Measurements from ENCODE around the gene MYO5B.

MYO5B gene

GRCh38 chr18:50094221-50094773 lies 100.7 kb downstream of the MYO5B start:
- Histone ChIP-seq H3K79me1 (ENCODE audit: low read depth, low read length) (no peaks in the 10 kb centered on the region), H4K8ac (ENCODE audit: low read depth, low read length) (no peak overlapping the region), H2BK12ac (ENCODE audit: low read length) (no peak overlapping the region), H3K4me3 (ENCODE audit: low read length in 2 of 2) (no peak overlapping the region), H3K9me3 (replicated peaks in 1 of 2; ENCODE audit: control insufficient read depth in 2 of 2, insufficient read depth in 1 of 2, low read depth in 1 of 2, low read length in 2 of 2) (no peaks in the 10 kb centered on the region), H3K14ac (ENCODE audit: low read length) (no peak overlapping the region), H2BK5ac (ENCODE audit: low read length) (no peak overlapping the region), H3K36me3 (replicated peaks in 1 of 2; ENCODE audit: control insufficient read depth in 2 of 2, insufficient read depth in 2 of 2, low read length in 2 of 2) (no peaks in the 10 kb centered on the region), H3K4me1 (ENCODE audit: control insufficient read depth in 2 of 2, insufficient read depth in 1 of 2, low read depth in 1 of 2, low read length in 2 of 2) (peaks cover 1 to 7% of the 10 kb centered on the region in 2 donors), H2BK120ac (ENCODE audit: low read depth, low read length) (no peak overlapping the region), H3K23ac (ENCODE audit: low read depth, low read length, poor library complexity) (no peak overlapping the region), H3K9ac (ENCODE audit: low read depth, low read length, poor library complexity) (no peak overlapping the region), H3K4ac (ENCODE audit: low read length) (no peak overlapping the region), H2AK5ac (ENCODE audit: low read depth, low read length) (no peak overlapping the region), H3K4me2 (ENCODE audit: insufficient read depth, low read length, poor library complexity, severe bottlenecking) (no peak overlapping the region), H3K27me3 (ENCODE audit: control insufficient read depth in 3 of 3, insufficient read depth in 3 of 3, low read depth in 1 of 3, low read length in 3 of 3) (no peaks in the 10 kb centered on the region), H4K91ac (ENCODE audit: low read depth, low read length, poor library complexity) (no peak overlapping the region), H2AFZ (ENCODE audit: low read length) (no peak overlapping the region), H2BK15ac (ENCODE audit: low read length) (no peak overlapping the region), H3K18ac (ENCODE audit: low read length) (no peak overlapping the region), H3K27ac (replicated peaks; ENCODE audit: low read length) (no peak overlapping the region)
- WGBS, 2 donors (ENCODE audit: extremely low coverage in 2 of 2, insufficient read length in 2 of 2, insufficient replicate concordance in 1 of 2) = no CpG with 5 or more reads among the region's 2 CpGs
- DNase-seq (ENCODE audit: low spot score) = no peak

DNA sequence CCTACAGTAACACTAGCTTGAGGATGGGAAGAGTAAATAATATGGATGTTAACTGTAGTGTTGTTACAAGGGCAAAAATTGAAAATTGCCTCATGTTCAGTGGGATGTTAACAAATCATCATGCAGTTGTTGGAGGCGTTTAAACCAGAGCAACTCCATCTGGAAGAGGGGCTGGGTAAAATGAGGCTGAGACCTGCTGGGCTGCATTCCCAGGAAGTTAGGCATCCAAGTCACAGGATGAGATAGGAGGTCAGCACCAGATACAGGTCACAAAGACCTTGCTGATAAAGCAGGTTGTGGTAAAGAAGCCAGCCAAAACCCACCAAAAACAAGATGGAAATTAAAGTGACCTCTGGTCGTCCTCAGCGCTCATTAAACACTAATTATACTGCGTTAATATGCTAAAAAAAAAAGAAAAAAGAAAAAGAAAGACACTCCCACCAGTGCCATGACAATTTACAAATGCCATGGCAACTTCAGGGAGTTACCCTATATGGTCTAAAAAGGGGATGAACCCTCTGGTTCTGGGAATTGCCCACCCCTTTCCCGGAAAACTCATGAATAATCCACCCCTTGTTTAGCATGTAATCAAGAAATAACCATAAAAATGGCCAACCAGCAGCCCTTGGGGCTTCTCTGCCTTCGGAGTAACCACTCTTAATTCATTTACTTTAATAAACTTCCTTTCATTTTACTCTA lies 101.4 kb downstream of the MYO5B start:
- WGBS, 2 donors (ENCODE audit: extremely low coverage in 2 of 2, insufficient read length in 2 of 2, insufficient replicate concordance in 1 of 2) = no CpG with 5 or more reads among the region's 6 CpGs

GRCh38 chr18:50092245-50092805 lies 102.6 kb downstream of the MYO5B start:
- Histone ChIP-seq H2BK5ac (ENCODE audit: low read length) (no peak overlapping the region), H2AK5ac (ENCODE audit: low read depth, low read length) (no peak overlapping the region), H4K91ac (ENCODE audit: low read depth, low read length, poor library complexity) (no peak overlapping the region), H3K9me3 (replicated peaks in 1 of 2; ENCODE audit: control insufficient read depth in 2 of 2, insufficient read depth in 1 of 2, low read depth in 1 of 2, low read length in 2 of 2) (no peaks in the 10 kb centered on the region), H2AFZ (ENCODE audit: low read length) (no peak overlapping the region), H3K4ac (ENCODE audit: low read length) (no peak overlapping the region), H3K14ac (ENCODE audit: low read length) (no peak overlapping the region), H3K27ac (replicated peaks; ENCODE audit: low read length) (no peak overlapping the region), H2BK120ac (ENCODE audit: low read depth, low read length) (no peak overlapping the region), H3K79me1 (ENCODE audit: low read depth, low read length) (no peaks in the 10 kb centered on the region), H3K36me3 (replicated peaks in 1 of 2; ENCODE audit: control insufficient read depth in 2 of 2, insufficient read depth in 2 of 2, low read length in 2 of 2) (no peaks in the 10 kb centered on the region), H2BK15ac (ENCODE audit: low read length) (no peak overlapping the region), H3K4me2 (ENCODE audit: insufficient read depth, low read length, poor library complexity, severe bottlenecking) (no peak overlapping the region), H3K4me3 (ENCODE audit: low read length in 2 of 2) (no peak overlapping the region), H3K9ac (ENCODE audit: low read depth, low read length, poor library complexity) (no peak overlapping the region), H2BK12ac (ENCODE audit: low read length) (no peak overlapping the region), H3K23ac (ENCODE audit: low read depth, low read length, poor library complexity) (no peak overlapping the region), H3K4me1 (ENCODE audit: control insufficient read depth in 2 of 2, insufficient read depth in 1 of 2, low read depth in 1 of 2, low read length in 2 of 2) (peaks cover 1 to 7% of the 10 kb centered on the region in 2 donors), H4K8ac (ENCODE audit: low read depth, low read length) (no peak overlapping the region), H3K18ac (ENCODE audit: low read length) (no peak overlapping the region), H3K27me3 (ENCODE audit: control insufficient read depth in 3 of 3, insufficient read depth in 3 of 3, low read depth in 1 of 3, low read length in 3 of 3) (no peaks in the 10 kb centered on the region)
- no peak for DNase-seq (ENCODE audit: low spot score)
- WGBS, 2 donors (ENCODE audit: extremely low coverage in 2 of 2, insufficient read length in 2 of 2, insufficient replicate concordance in 1 of 2) = no CpG with 5 or more reads among the region's 3 CpGs

More for the DNA sequence above, 101.4 kb downstream of the MYO5B start:
- Histone ChIP-seq H3K79me1 (ENCODE audit: low read depth, low read length) (no peaks in the 10 kb centered on the region), H2BK15ac (ENCODE audit: low read length) (no peak overlapping the region), H2BK12ac (ENCODE audit: low read length) (no peak overlapping the region), H4K91ac (ENCODE audit: low read depth, low read length, poor library complexity) (no peak overlapping the region), H3K9ac (ENCODE audit: low read depth, low read length, poor library complexity) (no peak overlapping the region), H3K23ac (ENCODE audit: low read depth, low read length, poor library complexity) (no peak overlapping the region), H2BK5ac (ENCODE audit: low read length) (no peak overlapping the region), H3K27me3 (ENCODE audit: control insufficient read depth in 3 of 3, insufficient read depth in 3 of 3, low read depth in 1 of 3, low read length in 3 of 3) (no peaks in the 10 kb centered on the region), H3K14ac (ENCODE audit: low read length) (no peak overlapping the region), H3K9me3 (replicated peaks in 1 of 2; ENCODE audit: control insufficient read depth in 2 of 2, insufficient read depth in 1 of 2, low read depth in 1 of 2, low read length in 2 of 2) (no peaks in the 10 kb centered on the region), H4K8ac (ENCODE audit: low read depth, low read length) (no peak overlapping the region), H2BK120ac (ENCODE audit: low read depth, low read length) (no peak overlapping the region), H3K18ac (ENCODE audit: low read length) (no peak overlapping the region), H3K4me1 (ENCODE audit: control insufficient read depth in 2 of 2, insufficient read depth in 1 of 2, low read depth in 1 of 2, low read length in 2 of 2) (peaks cover 1 to 7% of the 10 kb centered on the region in 2 donors), H2AK5ac (ENCODE audit: low read depth, low read length) (no peak overlapping the region), H3K4me3 (ENCODE audit: low read length in 2 of 2) (no peak overlapping the region), H3K4me2 (ENCODE audit: insufficient read depth, low read length, poor library complexity, severe bottlenecking) (no peak overlapping the region), H3K4ac (ENCODE audit: low read length) (no peak overlapping the region), H3K36me3 (replicated peaks in 1 of 2; ENCODE audit: control insufficient read depth in 2 of 2, insufficient read depth in 2 of 2, low read length in 2 of 2) (no peaks in the 10 kb centered on the region), H2AFZ (ENCODE audit: low read length) (no peak overlapping the region), H3K27ac (replicated peaks; ENCODE audit: low read length) (no peak overlapping the region)
- no peak for DNase-seq (ENCODE audit: low spot score)

DNA sequence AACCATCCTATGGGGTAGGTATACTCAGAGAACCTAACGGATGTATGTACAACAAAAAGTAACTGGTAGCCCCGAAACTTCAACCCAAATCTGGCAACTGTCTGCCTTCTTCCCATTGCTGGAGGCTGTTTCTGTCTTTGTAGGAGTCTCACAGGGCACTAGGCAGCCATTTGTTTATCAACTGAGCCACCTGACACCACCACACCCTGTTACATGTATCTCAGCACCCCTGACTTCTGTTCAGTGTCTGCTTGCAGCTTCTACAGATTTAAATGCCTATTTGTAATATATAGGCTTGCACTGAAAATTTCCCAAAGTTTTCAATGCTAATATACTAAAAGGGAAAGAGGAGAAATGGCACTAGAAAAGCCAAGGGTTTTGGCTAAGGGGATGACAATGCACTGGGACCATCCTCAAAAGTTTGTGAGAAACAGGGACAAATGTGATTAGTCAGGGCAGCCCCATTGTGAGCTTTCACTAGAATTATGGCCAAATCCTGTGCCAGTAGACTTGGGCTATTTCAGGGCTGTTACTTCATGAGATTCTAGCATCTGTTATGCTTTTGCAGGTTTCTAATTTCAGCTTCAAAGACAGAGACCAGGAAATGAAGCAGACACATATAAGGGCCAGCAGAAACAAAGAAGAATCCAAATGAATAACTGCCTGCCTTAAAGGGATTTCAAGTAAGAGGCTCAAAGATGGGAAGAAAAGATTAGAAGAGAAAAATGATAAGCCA lies 103.3 kb downstream of the MYO5B start:
- H3K23ac ChIP-seq (ENCODE audit: low read depth, low read length, poor library complexity) = no peak overlapping the region
- no peak overlapping the region for H3K4me2 ChIP-seq (ENCODE audit: insufficient read depth, low read length, poor library complexity, severe bottlenecking)
- H4K8ac ChIP-seq (ENCODE audit: low read depth, low read length) = no peak overlapping the region
- no peaks in the 10 kb centered on the region for H3K36me3 ChIP-seq (replicated peaks in 1 of 2; ENCODE audit: control insufficient read depth in 2 of 2, insufficient read depth in 2 of 2, low read length in 2 of 2)
- DNase-seq (ENCODE audit: low spot score) = no peak
- H3K9ac ChIP-seq (ENCODE audit: low read depth, low read length, poor library complexity) = no peak overlapping the region
- H2BK15ac ChIP-seq (ENCODE audit: low read length) = no peak overlapping the region
- no CpG with 5 or more reads among the region's 2 CpGs for WGBS, 2 donors (ENCODE audit: extremely low coverage in 2 of 2, insufficient read length in 2 of 2, insufficient replicate concordance in 1 of 2)
- no peak overlapping the region for H2BK5ac ChIP-seq (ENCODE audit: low read length)
- no peaks in the 10 kb centered on the region for H3K27me3 ChIP-seq (ENCODE audit: control insufficient read depth in 3 of 3, insufficient read depth in 3 of 3, low read depth in 1 of 3, low read length in 3 of 3)
- no peak overlapping the region for H3K4me3 ChIP-seq (ENCODE audit: low read length in 2 of 2)
- no peak overlapping the region for H2AFZ ChIP-seq (ENCODE audit: low read length)
- peaks cover 1 to 7% of the 10 kb centered on the region in 2 donors for H3K4me1 ChIP-seq (ENCODE audit: control insufficient read depth in 2 of 2, insufficient read depth in 1 of 2, low read depth in 1 of 2, low read length in 2 of 2)
- H4K91ac ChIP-seq (ENCODE audit: low read depth, low read length, poor library complexity) = no peak overlapping the region
- no peaks in the 10 kb centered on the region for H3K9me3 ChIP-seq (replicated peaks in 1 of 2; ENCODE audit: control insufficient read depth in 2 of 2, insufficient read depth in 1 of 2, low read depth in 1 of 2, low read length in 2 of 2)
- H2BK12ac ChIP-seq (ENCODE audit: low read length) = no peak overlapping the region
- H2AK5ac ChIP-seq (ENCODE audit: low read depth, low read length) = no peak overlapping the region
- H3K79me1 ChIP-seq (ENCODE audit: low read depth, low read length) = no peaks in the 10 kb centered on the region
- no peak overlapping the region for H3K18ac ChIP-seq (ENCODE audit: low read length)
- no peak overlapping the region for H2BK120ac ChIP-seq (ENCODE audit: low read depth, low read length)
- H3K14ac ChIP-seq (ENCODE audit: low read length) = no peak overlapping the region
- no peak overlapping the region for H3K4ac ChIP-seq (ENCODE audit: low read length)
- no peak overlapping the region for H3K27ac ChIP-seq (replicated peaks; ENCODE audit: low read length)
